GM18507 (cell line): ENCODE measurements around the gene FBLN7.
"Not testable (repeated sequence)": the region's sequence is repeated elsewhere in the genome, so short reads cannot be mapped to it uniquely, and the experiment has no call there.

ENCODE experiments used
- DNase-seq: peaks from one replicate; pipeline ENCODE4 v3.0.0; 2011; ENCODE audit warnings: low read depth; ENCODE audit not compliant: insufficient read length; ENCODE audit errors: extremely low spot score
- FAIRE-seq: peaks from 2 replicates; lab custom pipeline; 2011; peaks lifted over from hg19 to GRCh38; lab: Jason Lieb, UNC

FBLN7 gene

GRCh38 chr2:112201696-112202430, 63.7 kb downstream of the FBLN7 start:
- DNase-seq: no peak
- FAIRE-seq: no peak

GRCh38 chr2:112204411-112204810, 66.2 kb downstream of the FBLN7 start:
- no peak for FAIRE-seq
- no peak for DNase-seq

DNA sequence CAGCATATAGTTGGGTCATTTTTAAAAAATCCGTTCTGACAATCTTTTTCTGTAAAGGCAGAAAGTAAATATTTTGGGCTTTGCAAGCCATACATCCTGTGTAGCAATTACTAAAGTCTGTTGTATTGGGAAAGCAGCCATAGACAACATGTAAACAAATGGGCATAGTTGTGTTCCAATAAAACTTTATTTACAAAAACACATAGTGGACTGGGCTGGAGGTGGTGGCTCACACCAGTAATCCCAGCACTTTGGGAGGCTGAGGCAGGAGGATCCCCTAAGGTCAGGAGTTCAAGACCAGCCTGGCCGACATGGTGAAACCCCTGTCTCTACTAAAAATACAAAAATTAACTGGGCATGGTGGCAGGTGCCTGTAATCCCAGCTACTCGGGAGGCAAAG, 69.7 kb downstream of the FBLN7 start:
- not testable (repeated sequence) for FAIRE-seq, DNase-seq

- DNase-seq: no peak
- FAIRE-seq: no peak
Observed at GRCh38 chr2:112216167-112216566, 78.0 kb downstream of the FBLN7 start.

DNA sequence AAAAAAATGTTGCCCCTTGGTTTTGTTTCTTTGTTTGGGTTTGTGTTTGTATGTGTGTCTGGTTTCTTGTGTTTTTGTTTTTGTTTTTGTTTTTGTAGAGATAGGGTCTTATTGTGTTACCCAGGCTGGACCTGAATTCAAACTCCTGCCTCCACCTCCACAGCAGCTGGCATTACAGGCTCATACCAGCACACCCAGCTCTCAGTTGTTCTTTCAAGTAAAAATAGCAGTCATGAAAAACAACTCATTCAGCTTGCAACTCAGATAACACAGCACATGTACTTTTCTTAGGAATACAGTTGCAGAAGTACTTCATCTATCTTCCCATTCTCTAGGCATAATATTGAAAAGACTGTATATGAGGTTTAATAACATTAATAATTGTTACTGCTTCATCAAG, 79.7 kb downstream of the FBLN7 start:
- FAIRE-seq (no peak), DNase-seq (no peak)

DNA sequence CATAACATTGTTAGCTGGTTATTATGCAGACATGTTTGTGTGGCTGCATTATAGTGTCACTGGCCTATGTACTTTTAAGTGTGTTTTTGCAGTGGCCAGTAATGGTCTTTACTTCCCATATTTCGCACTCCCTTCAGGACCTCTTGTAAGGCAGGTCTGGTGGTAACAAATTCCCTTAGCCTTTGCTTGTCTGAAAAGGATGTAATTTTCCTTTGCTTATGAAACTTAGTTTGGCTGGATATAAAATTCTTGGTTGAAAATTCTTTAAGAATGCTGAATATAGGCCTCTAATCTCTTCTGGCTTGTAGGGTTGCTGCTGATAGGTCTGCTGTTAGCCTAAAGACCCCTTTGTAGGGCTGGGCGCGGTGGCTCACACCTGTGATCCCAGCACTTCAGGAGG, 82.0 kb downstream of the FBLN7 start:
- no peak for DNase-seq
- no peak for FAIRE-seq

- no peak for FAIRE-seq
Observed at GRCh38 chr2:112220831-112221230, 82.6 kb downstream of the FBLN7 start.

DNA sequence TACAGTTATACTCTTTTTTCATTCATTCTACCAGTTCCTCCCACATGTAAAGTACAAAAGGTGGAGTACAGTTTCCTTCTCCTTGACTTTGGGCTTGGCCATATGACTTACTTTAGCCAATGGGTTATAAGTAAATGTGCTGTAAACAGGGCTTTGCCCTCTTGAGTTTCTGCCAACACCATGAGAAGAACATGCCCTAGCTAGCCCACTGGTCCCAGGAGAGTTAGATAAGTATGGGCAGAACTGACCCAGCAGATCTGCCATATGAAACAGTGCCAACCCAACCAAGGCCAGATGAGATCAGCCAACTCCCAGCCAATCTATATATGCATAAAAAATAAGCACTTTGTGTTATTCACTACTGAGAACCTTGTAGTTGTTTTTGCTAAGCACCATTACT, 91.2 kb downstream of the FBLN7 start:
- FAIRE-seq (no peak), DNase-seq (no peak)

More at GRCh38 chr2:112220831-112221230, 82.6 kb downstream of the FBLN7 start:
- no peak for DNase-seq

DNA sequence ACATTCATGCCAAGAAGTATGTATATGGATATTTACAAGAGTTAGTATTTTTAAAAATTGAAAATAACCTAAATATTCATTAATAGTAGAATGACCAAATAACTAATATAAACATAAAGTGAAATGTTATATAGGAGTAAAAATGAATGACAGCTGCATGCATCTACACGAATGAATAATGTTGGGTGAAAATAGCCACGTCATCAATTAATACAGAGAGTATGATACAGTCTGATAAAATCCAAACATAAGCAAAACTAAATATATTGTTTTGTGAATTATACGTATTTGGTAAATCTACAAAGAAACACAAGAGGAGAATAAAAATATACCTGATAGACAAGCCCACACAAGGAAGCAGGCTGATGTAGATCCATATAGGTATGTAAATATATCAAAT, 92.2 kb downstream of the FBLN7 start:
- no peak for FAIRE-seq
- no peak for DNase-seq
